ENCODE results near the gene PCK1. TPM values are rescaled to one million over a fixed set of nuclear protein-coding genes. Genes with fewer than 3 reads are reported as not detected.

Gene PCK1
- total and polyA plus RNA-seq, 4 donors: 8.9 to 532 (median 314) TPM

DNA sequence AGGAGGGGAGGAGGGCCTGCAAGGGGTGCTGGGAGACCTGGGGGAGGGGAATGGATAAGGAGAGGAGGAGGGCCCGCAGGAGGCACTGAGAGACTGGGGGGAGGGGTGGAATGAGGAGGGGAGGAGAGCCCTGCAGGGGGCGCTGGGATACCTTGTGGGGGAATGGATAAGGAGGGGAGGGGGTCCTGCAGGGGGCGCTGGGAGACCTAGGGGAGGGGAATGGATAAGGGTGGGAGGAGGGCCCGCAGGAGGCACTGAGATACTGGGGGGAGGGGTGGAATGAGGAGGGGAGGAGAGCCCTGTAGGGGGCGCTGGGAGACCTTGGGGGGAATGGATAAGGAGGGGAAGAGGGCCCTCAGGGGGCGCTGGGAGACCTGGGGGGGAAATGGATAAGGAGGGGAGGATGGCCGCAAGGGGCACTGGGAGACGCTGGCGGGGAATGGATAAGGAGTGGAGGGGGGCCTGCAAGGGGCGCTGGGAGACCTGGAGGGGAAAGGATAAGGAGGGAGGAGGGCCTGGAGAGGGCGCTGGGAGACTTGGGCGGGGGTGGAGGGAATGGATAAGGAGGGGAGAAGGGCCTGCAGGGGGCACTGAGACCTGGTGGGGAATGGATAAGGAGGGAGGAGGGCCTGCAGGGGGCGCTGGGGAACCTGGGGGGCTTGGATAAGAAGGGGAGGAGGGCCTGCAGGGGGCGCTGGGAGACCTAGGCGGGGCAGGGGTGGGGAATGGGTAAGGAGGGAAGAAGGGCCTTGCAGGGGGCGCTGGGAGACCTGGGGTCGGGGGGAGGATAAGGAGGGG, 34.6 kb upstream of the PCK1 start:
- TF ChIP-seq, protein P1, sequence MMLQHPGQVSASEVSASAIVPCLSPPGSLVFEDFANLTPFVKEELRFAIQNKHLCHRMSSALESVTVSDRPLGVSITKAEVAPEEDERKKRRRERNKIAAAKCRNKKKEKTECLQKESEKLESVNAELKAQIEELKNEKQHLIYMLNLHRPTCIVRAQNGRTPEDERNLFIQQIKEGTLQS (IDR thresholded peaks at IDR 0.05): no peak
- peak in 1 of 2 donors; percentile 46 for TF ChIP-seq RAD21 (IDR thresholded peaks at IDR 0.05)
- TF ChIP-seq EGR1 (IDR thresholded peaks at IDR 0.05; ENCODE audit: low read depth in 2 of 2): no peak
- TF ChIP-seq, protein P2, sequence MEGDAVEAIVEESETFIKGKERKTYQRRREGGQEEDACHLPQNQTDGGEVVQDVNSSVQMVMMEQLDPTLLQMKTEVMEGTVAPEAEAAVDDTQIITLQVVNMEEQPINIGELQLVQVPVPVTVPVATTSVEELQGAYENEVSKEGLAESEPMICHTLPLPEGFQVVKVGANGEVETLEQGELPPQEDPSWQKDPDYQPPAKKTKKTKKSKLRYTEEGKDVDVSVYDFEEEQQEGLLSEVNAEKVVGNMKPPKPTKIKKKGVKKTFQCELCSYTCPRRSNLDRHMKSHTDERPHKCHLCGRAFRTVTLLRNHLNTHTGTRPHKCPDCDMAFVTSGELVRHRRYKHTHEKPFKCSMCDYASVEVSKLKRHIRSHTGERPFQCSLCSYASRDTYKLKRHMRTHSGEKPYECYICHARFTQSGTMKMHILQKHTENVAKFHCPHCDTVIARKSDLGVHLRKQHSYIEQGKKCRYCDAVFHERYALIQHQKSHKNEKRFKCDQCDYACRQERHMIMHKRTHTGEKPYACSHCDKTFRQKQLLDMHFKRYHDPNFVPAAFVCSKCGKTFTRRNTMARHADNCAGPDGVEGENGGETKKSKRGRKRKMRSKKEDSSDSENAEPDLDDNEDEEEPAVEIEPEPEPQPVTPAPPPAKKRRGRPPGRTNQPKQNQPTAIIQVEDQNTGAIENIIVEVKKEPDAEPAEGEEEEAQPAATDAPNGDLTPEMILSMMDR (IDR thresholded peaks at IDR 0.05; ENCODE audit: low read depth, low read length, missing input control): peak; percentile 23
- TF ChIP-seq FOXA1 (IDR thresholded peaks at IDR 0.05): no peak
- TF ChIP-seq, protein P3, sequence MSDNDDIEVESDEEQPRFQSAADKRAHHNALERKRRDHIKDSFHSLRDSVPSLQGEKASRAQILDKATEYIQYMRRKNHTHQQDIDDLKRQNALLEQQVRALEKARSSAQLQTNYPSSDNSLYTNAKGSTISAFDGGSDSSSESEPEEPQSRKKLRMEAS (IDR thresholded peaks at IDR 0.05): no peak
- TF ChIP-seq JUND (IDR thresholded peaks at IDR 0.05): no peak
- TF ChIP-seq TAF1 (conservative IDR thresholded peaks at IDR 0.05): no peak
- no peak overlapping the region for H3K9ac ChIP-seq (ENCODE audit: low read depth in 1 of 2, low read length in 2 of 2)
- H3K4me1 ChIP-seq (ENCODE audit: control insufficient read depth in 4 of 4, insufficient read depth in 4 of 4, low read length in 3 of 4): peaks cover 8 to 29% (median 20%) of the 10 kb centered on the region in 4 donors
- H3K4me3 ChIP-seq (ENCODE audit: low read depth in 1 of 3, low read length in 3 of 3): no peak overlapping the region
- DNase-seq (ENCODE audit: low spot score): no peak
- no peak overlapping the region for H3K27ac ChIP-seq (ENCODE audit: low read depth in 1 of 2, low read length in 2 of 2)
- 73% methylated on average over 17 of the region's 17 CpGs for WGBS
- H3K36me3 ChIP-seq (ENCODE audit: control insufficient read depth in 4 of 4, insufficient read depth in 3 of 4, low read depth in 1 of 4, low read length in 3 of 4): no peaks in the 10 kb centered on the region
- no peaks in the 10 kb centered on the region for H3K9me3 ChIP-seq (ENCODE audit: control insufficient read depth in 4 of 4, low read length in 3 of 4)
- no peaks in the 10 kb centered on the region for H3K27me3 ChIP-seq (ENCODE audit: control insufficient read depth in 4 of 4, insufficient read depth in 4 of 4, low read length in 3 of 4)

DNA sequence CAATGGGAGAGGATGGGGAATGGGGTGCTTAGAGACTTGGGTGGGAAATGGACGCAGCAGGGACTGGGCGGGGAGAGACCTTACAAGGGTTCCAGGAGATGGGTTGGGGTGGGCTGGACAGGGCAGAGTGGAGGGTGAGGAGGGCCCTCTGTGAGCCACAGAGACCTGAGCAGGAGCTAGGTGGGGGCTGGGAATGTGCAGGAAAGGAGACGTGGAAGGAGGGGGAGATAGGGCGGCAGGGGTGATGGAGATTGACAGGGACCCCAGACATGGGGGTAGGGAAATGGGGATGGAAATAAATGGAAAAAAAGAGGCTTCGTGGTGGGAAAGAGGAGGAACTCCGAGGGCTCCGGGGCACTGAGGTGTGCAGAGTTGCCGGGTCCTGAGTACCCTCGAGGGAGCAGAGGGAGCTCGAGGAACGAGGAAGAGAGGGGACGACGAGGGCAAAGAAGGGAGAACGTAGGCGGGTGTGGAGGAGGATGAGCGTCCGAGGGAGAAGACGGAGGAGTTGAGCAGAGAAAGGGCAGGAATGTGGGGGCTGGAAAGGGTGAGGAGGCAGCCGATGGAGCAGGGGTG, 33.9 kb upstream of the PCK1 start:
- H3K27ac ChIP-seq (ENCODE audit: low read depth in 1 of 2, low read length in 2 of 2): peak overlapping the region; percentile 74 to 84
- no peak for DNase-seq (ENCODE audit: low spot score)
- TF ChIP-seq, protein P4, sequence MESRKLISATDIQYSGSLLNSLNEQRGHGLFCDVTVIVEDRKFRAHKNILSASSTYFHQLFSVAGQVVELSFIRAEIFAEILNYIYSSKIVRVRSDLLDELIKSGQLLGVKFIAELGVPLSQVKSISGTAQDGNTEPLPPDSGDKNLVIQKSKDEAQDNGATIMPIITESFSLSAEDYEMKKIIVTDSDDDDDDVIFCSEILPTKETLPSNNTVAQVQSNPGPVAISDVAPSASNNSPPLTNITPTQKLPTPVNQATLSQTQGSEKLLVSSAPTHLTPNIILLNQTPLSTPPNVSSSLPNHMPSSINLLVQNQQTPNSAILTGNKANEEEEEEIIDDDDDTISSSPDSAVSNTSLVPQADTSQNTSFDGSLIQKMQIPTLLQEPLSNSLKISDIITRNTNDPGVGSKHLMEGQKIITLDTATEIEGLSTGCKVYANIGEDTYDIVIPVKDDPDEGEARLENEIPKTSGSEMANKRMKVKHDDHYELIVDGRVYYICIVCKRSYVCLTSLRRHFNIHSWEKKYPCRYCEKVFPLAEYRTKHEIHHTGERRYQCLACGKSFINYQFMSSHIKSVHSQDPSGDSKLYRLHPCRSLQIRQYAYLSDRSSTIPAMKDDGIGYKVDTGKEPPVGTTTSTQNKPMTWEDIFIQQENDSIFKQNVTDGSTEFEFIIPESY (IDR thresholded peaks at IDR 0.05): no peak
- TF ChIP-seq SP1 (IDR thresholded peaks at IDR 0.05) (no peak), HNF4G (IDR thresholded peaks at IDR 0.05) (no peak), NR2F2 (IDR thresholded peaks at IDR 0.05) (no peak), EGR1 (IDR thresholded peaks at IDR 0.05; ENCODE audit: low read depth in 2 of 2) (no peak), FOXA2 (IDR thresholded peaks at IDR 0.05) (no peak), YY1 (IDR thresholded peaks at IDR 0.05) (no peak), FOXA1 (IDR thresholded peaks at IDR 0.05) (no peak), GABPA (IDR thresholded peaks at IDR 0.05 in 1 of 2, conservative IDR thresholded peaks at IDR 0.05 in 1 of 2) (no peak), HNF4A (conservative IDR thresholded peaks at IDR 0.05) (no peak), RXRA (IDR thresholded peaks at IDR 0.05) (no peak), RAD21 (IDR thresholded peaks at IDR 0.05) (no peak), TAF1 (conservative IDR thresholded peaks at IDR 0.05) (no peak)
- TF ChIP-seq, protein P5, sequence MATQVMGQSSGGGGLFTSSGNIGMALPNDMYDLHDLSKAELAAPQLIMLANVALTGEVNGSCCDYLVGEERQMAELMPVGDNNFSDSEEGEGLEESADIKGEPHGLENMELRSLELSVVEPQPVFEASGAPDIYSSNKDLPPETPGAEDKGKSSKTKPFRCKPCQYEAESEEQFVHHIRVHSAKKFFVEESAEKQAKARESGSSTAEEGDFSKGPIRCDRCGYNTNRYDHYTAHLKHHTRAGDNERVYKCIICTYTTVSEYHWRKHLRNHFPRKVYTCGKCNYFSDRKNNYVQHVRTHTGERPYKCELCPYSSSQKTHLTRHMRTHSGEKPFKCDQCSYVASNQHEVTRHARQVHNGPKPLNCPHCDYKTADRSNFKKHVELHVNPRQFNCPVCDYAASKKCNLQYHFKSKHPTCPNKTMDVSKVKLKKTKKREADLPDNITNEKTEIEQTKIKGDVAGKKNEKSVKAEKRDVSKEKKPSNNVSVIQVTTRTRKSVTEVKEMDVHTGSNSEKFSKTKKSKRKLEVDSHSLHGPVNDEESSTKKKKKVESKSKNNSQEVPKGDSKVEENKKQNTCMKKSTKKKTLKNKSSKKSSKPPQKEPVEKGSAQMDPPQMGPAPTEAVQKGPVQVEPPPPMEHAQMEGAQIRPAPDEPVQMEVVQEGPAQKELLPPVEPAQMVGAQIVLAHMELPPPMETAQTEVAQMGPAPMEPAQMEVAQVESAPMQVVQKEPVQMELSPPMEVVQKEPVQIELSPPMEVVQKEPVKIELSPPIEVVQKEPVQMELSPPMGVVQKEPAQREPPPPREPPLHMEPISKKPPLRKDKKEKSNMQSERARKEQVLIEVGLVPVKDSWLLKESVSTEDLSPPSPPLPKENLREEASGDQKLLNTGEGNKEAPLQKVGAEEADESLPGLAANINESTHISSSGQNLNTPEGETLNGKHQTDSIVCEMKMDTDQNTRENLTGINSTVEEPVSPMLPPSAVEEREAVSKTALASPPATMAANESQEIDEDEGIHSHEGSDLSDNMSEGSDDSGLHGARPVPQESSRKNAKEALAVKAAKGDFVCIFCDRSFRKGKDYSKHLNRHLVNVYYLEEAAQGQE (IDR thresholded peaks at IDR 0.05): no peak
- TF ChIP-seq, protein P3 (IDR thresholded peaks at IDR 0.05): no peak
- TF ChIP-seq, protein P2 (IDR thresholded peaks at IDR 0.05; ENCODE audit: low read depth, low read length, missing input control): no peak

More for the DNA sequence above, 33.9 kb upstream of the PCK1 start:
- Histone ChIP-seq H3K36me3 (ENCODE audit: control insufficient read depth in 4 of 4, insufficient read depth in 3 of 4, low read depth in 1 of 4, low read length in 3 of 4) (no peaks in the 10 kb centered on the region), H3K9ac (ENCODE audit: low read depth in 1 of 2, low read length in 2 of 2) (peak overlapping the region in 1 of 2 donors; percentile 54), H3K9me3 (ENCODE audit: control insufficient read depth in 4 of 4, low read length in 3 of 4) (no peaks in the 10 kb centered on the region), H3K4me1 (ENCODE audit: control insufficient read depth in 4 of 4, insufficient read depth in 4 of 4, low read length in 3 of 4) (peaks cover 8 to 33% (median 23%) of the 10 kb centered on the region in 4 donors), H3K27me3 (ENCODE audit: control insufficient read depth in 4 of 4, insufficient read depth in 4 of 4, low read length in 3 of 4) (no peaks in the 10 kb centered on the region), H3K4me3 (ENCODE audit: low read depth in 1 of 3, low read length in 3 of 3) (no peak overlapping the region)
- 54% methylated on average over 19 of the region's 19 CpGs for WGBS
